ENCODE measurements around the gene CD58. TPM values are rescaled to one million over a fixed set of nuclear protein-coding genes. Genes with fewer than 3 reads are reported as not detected.

The CD58 gene
- total RNA-seq, 1 donor: 13.8 TPM

GRCh38 chr1:116544588-116545358 is 26.1 kb downstream of the CD58 start:
- no peak for TF ChIP-seq CTCF (IDR thresholded peaks at IDR 0.05; ENCODE audit: insufficient read depth, low read depth, low read length)
- H3K4me3 ChIP-seq (ENCODE audit: low read depth, low read length): no peak overlapping the region

GRCh38 chr1:116540088-116540487 is 30.7 kb downstream of the CD58 start:
- no peak overlapping the region for H3K4me3 ChIP-seq (ENCODE audit: low read depth, low read length)
- DNase-seq (ENCODE audit: low read depth): no peak
- TF ChIP-seq CTCF (IDR thresholded peaks at IDR 0.05; ENCODE audit: insufficient read depth, low read depth, low read length): no peak

More at GRCh38 chr1:116544588-116545358, 26.1 kb downstream of the CD58 start:
- no peak for DNase-seq (ENCODE audit: low read depth)

GRCh38 chr1:116538544-116538943 is 32.3 kb downstream of the CD58 start:
- peak; percentile 38 for DNase-seq (ENCODE audit: low read depth)
- TF ChIP-seq CTCF (IDR thresholded peaks at IDR 0.05; ENCODE audit: insufficient read depth, low read depth, low read length): no peak
- H3K4me3 ChIP-seq (ENCODE audit: low read depth, low read length): no peak overlapping the region

GRCh38 chr1:116537898-116538297 is 32.9 kb downstream of the CD58 start:
- H3K4me3 ChIP-seq (ENCODE audit: low read depth, low read length): no peak overlapping the region
- no peak for TF ChIP-seq CTCF (IDR thresholded peaks at IDR 0.05; ENCODE audit: insufficient read depth, low read depth, low read length)
- DNase-seq (ENCODE audit: low read depth): no peak

GRCh38 chr1:116537040-116537831 is 33.6 kb downstream of the CD58 start:
- H3K4me3 ChIP-seq (ENCODE audit: low read depth, low read length): no peak overlapping the region
- peak; percentile 86 for DNase-seq (ENCODE audit: low read depth)
- no peak for TF ChIP-seq CTCF (IDR thresholded peaks at IDR 0.05; ENCODE audit: insufficient read depth, low read depth, low read length)

GRCh38 chr1:116534014-116534739 is 36.6 kb downstream of the CD58 start:
- no peak overlapping the region for H3K4me3 ChIP-seq (ENCODE audit: low read depth, low read length)
- no peak for DNase-seq (ENCODE audit: low read depth)
- TF ChIP-seq CTCF (IDR thresholded peaks at IDR 0.05; ENCODE audit: insufficient read depth, low read depth, low read length): no peak
